Neural progenitor cell (in vitro differentiated cells): ENCODE measurements around the gene CLEC4G. TPM values are rescaled to one million over a fixed set of nuclear protein-coding genes. Genes with fewer than 3 reads are reported as not detected.

ENCODE experiments used
- DNase-seq: peaks from one replicate; pipeline ENCODE4 v3.0.0-alpha.2; 2016; ENCODE audit warnings: low spot score
- H2AFZ ChIP-seq: fragments of 200-600 bp; sonication (generic); replicated peaks from 2 replicates; pipeline ENCODE4 v1.6.1; 2016; ENCODE audit warnings: antibody characterized with exemption
- H3F3A ChIP-seq: fragments of 200-600 bp; sonication (generic); 2 replicates; pipeline ENCODE4 v1.6.1; 2016; ENCODE audit warnings: antibody characterized with exemption, low read depth
- H3K27ac ChIP-seq: fragments of 200-600 bp; sonication (generic); 2 replicates; pipeline ENCODE4 v1.5.1; 2016; ENCODE audit warnings: mild to moderate bottlenecking
- H3K27me3 ChIP-seq: fragments of 200-600 bp; sonication (generic); 2 replicates; pipeline ENCODE4 v1.6.1; 2016; ENCODE audit warnings: mild to moderate bottlenecking, moderate library complexity
- H3K36me3 ChIP-seq: fragments of 200-600 bp; sonication (generic); 2 replicates; pipeline ENCODE4 v1.5.1; 2016
- H3K4me1 ChIP-seq: fragments of 200-600 bp; sonication (generic); 2 replicates; pipeline ENCODE4 v1.6.1; 2016; ENCODE audit warnings: mixed run types
- H3K4me2 ChIP-seq: fragments of 200-600 bp; sonication (generic); 2 replicates; pipeline ENCODE4 v1.6.1; 2016
- H3K4me3 ChIP-seq: fragments of 200-600 bp; sonication (generic); 2 replicates; pipeline ENCODE4 v1.5.1; 2016
- H3K79me2 ChIP-seq: fragments of 200-600 bp; sonication (generic); 2 replicates; pipeline ENCODE4 v1.6.1; 2016; ENCODE audit warnings: low read depth
- H3K9ac ChIP-seq: fragments of 200-600 bp; sonication (generic); 2 replicates; pipeline ENCODE4 v1.6.1; 2016
- H3K9me3 ChIP-seq: fragments of 200-600 bp; sonication (generic); 2 replicates; pipeline ENCODE4 v1.5.1; 2016; ENCODE audit warnings: low read depth
- H4K20me1 ChIP-seq: fragments of 200-600 bp; sonication (generic); 2 replicates; pipeline ENCODE4 v1.6.1; 2016; ENCODE audit warnings: low read depth
- H3K27ac Mint-ChIP-seq: 3 replicates; pipeline ENCODE4 v1.8.0; 2021; ENCODE audit warnings: mixed read lengths
- H3K27me3 Mint-ChIP-seq: 2 replicates; pipeline ENCODE4 v1.8.0; 2022; ENCODE audit warnings: low read depth, mild to moderate bottlenecking, inconsistent platforms, moderate library complexity, mixed read lengths; ENCODE audit not compliant: insufficient read depth
- H3K36me3 Mint-ChIP-seq: 3 replicates; pipeline ENCODE4 v1.8.0; 2021; ENCODE audit warnings: mixed read lengths
- H3K4me1 Mint-ChIP-seq: 3 replicates; pipeline ENCODE4 v1.8.0; 2021; ENCODE audit warnings: mixed read lengths
- H3K4me3 Mint-ChIP-seq: 3 replicates; pipeline ENCODE4 v1.8.0; 2021; ENCODE audit warnings: mild to moderate bottlenecking, moderate library complexity, mixed read lengths
- H3K9me3 Mint-ChIP-seq: 3 replicates; pipeline ENCODE4 v1.8.0; 2020; ENCODE audit warnings: mixed read lengths
- CTCF ChIP-seq: fragments of 200-600 bp; sonication (generic); IDR thresholded peaks from 2 replicates; pipeline ENCODE4 v1.5.1; 2017; ENCODE audit warnings: antibody characterized with exemption, mild to moderate bottlenecking
- EZH2 ChIP-seq: fragments of 200-600 bp; sonication (generic); IDR thresholded peaks from 2 replicates; pipeline ENCODE4 v1.6.1; 2017; ENCODE audit warnings: antibody characterized with exemption, mild to moderate bottlenecking, moderate library complexity
- EZH2phosphoT487 ChIP-seq: fragments of 200-600 bp; sonication (generic); IDR thresholded peaks from 2 replicates; pipeline ENCODE4 v1.6.1; 2017; ENCODE audit warnings: antibody characterized with exemption
- total RNA-seq: library from RNA; depleted of rRNA; stranded (reverse); fragments of >200 nt; gene quantifications from 2 replicates; pipeline ENCODE4 v1.2.3, GENCODE V29; 2015; ENCODE audit warnings: low replicate concordance

The CLEC4G gene
- total RNA-seq, 1 donor from 2014 or later, result not detected

- H3K36me3 ChIP-seq, result no peaks in the 10 kb centered on the region
- peaks cover 40% of the 10 kb centered on the region for H3K27me3 Mint-ChIP-seq
- no peak overlapping the region for H2AFZ ChIP-seq
- no peak overlapping the region for H3K4me3 Mint-ChIP-seq
- no peak overlapping the region for H3K4me3 ChIP-seq
- H3K4me1 Mint-ChIP-seq, result no peaks in the 10 kb centered on the region
- H3K9ac ChIP-seq, result no peak overlapping the region
- H3K9me3 Mint-ChIP-seq, result no peaks in the 10 kb centered on the region
- H3K79me2 ChIP-seq, result no peaks in the 10 kb centered on the region
- H3K4me1 ChIP-seq, result no peaks in the 10 kb centered on the region
- no peak for TF ChIP-seq EZH2
- no peak for TF ChIP-seq EZH2phosphoT487
- no peak for TF ChIP-seq CTCF
- peaks cover 96% of the 10 kb centered on the region for H3K27me3 ChIP-seq
- H3K27ac Mint-ChIP-seq, result no peak overlapping the region
- DNase-seq, result no peak
- H3K27ac ChIP-seq, result no peak overlapping the region
- no peaks in the 10 kb centered on the region for H3F3A ChIP-seq
- no peaks in the 10 kb centered on the region for H3K9me3 ChIP-seq
- H3K4me2 ChIP-seq, result no peak overlapping the region
- H4K20me1 ChIP-seq, result peaks cover 4% of the 10 kb centered on the region
- no peaks in the 10 kb centered on the region for H3K36me3 Mint-ChIP-seq
Observed at GRCh38 chr19:7733376-7733775, 1.5 kb upstream of the CLEC4G start.

- no peak overlapping the region for H3K27ac Mint-ChIP-seq
- DNase-seq, result no peak
- Histone ChIP-seq H3K9me3 (no peaks in the 10 kb centered on the region), H3K36me3 (no peaks in the 10 kb centered on the region), H4K20me1 (peaks cover 4% of the 10 kb centered on the region), H3K9ac (no peak overlapping the region), H3K27me3 (peaks cover 99% of the 10 kb centered on the region), H3K79me2 (no peaks in the 10 kb centered on the region), H3F3A (no peaks in the 10 kb centered on the region), H2AFZ (no peak overlapping the region), H3K4me3 (no peak overlapping the region), H3K27ac (no peak overlapping the region), H3K4me1 (no peaks in the 10 kb centered on the region), H3K4me2 (no peak overlapping the region)
- no peak overlapping the region for H3K4me3 Mint-ChIP-seq
- H3K36me3 Mint-ChIP-seq, result no peaks in the 10 kb centered on the region
- peaks cover 3% of the 10 kb centered on the region for H3K9me3 Mint-ChIP-seq
- no peaks in the 10 kb centered on the region for H3K4me1 Mint-ChIP-seq
- TF ChIP-seq EZH2, result no peak
- TF ChIP-seq CTCF, result no peak
- TF ChIP-seq EZH2phosphoT487, result no peak
- H3K27me3 Mint-ChIP-seq, result peaks cover 43% of the 10 kb centered on the region
Observed at GRCh38 chr19:7731615-7732014, 295 bp downstream of the CLEC4G start.

GRCh38 chr19:7731218-7731595 is 703 bp downstream of the CLEC4G start:
- Mint-ChIP-seq H3K4me1 (no peaks in the 10 kb centered on the region), H3K36me3 (no peaks in the 10 kb centered on the region), H3K27me3 (peaks cover 47% of the 10 kb centered on the region), H3K27ac (no peak overlapping the region), H3K9me3 (peaks cover 3% of the 10 kb centered on the region), H3K4me3 (no peak overlapping the region)
- no peaks in the 10 kb centered on the region for H3K79me2 ChIP-seq
- H3K9me3 ChIP-seq, result no peaks in the 10 kb centered on the region
- H3K27ac ChIP-seq, result no peak overlapping the region
- H4K20me1 ChIP-seq, result peaks cover 4% of the 10 kb centered on the region
- H2AFZ ChIP-seq, result no peak overlapping the region
- H3K4me1 ChIP-seq, result no peaks in the 10 kb centered on the region
- no peak overlapping the region for H3K9ac ChIP-seq
- no peaks in the 10 kb centered on the region for H3F3A ChIP-seq
- H3K27me3 ChIP-seq, result peaks cover 100% of the 10 kb centered on the region
- H3K4me3 ChIP-seq, result no peak overlapping the region
- H3K4me2 ChIP-seq, result no peak overlapping the region
- no peak for TF ChIP-seq EZH2
- no peak for TF ChIP-seq EZH2phosphoT487
- TF ChIP-seq CTCF, result no peak
- no peak for DNase-seq
- no peaks in the 10 kb centered on the region for H3K36me3 ChIP-seq
